ENCODE results near the gene PIK3R3.
A peak's percentile ranks its signal among the peaks of the same experiment; 100 is the strongest.

PIK3R3 gene

GRCh38 chr1:46132529-46133180, at the start of gene PIK3R3:
PIK3R3 (minus strand) TSS chr1:46132629; CDS start chr1:46131952, 677 bp downstream.
- H3K36me3 ChIP-seq (ENCODE audit: control insufficient read depth in 2 of 2, insufficient read depth in 2 of 2, low read length in 2 of 2): no peaks in the 10 kb centered on the region
- no peaks in the 10 kb centered on the region for H3K9me3 ChIP-seq (ENCODE audit: control insufficient read depth in 2 of 2, low read length in 2 of 2)
- H3K27me3 ChIP-seq (ENCODE audit: control insufficient read depth in 1 of 2, insufficient read depth in 2 of 2, low read length in 2 of 2): no peaks in the 10 kb centered on the region
- H3K4me3 ChIP-seq (ENCODE audit: low read length in 2 of 2): peak within 1 kb of the TSS; percentile 85 to 91
- H3K27ac ChIP-seq (ENCODE audit: low read length): peak within 1 kb of the TSS; percentile 96
- H3K9ac ChIP-seq (ENCODE audit: low read length in 2 of 2): peak within 1 kb of the TSS; percentile 73 to 94
- H3K4me1 ChIP-seq (ENCODE audit: control insufficient read depth, insufficient read depth, low read length): peaks cover 19% of the 10 kb centered on the region

DNA sequence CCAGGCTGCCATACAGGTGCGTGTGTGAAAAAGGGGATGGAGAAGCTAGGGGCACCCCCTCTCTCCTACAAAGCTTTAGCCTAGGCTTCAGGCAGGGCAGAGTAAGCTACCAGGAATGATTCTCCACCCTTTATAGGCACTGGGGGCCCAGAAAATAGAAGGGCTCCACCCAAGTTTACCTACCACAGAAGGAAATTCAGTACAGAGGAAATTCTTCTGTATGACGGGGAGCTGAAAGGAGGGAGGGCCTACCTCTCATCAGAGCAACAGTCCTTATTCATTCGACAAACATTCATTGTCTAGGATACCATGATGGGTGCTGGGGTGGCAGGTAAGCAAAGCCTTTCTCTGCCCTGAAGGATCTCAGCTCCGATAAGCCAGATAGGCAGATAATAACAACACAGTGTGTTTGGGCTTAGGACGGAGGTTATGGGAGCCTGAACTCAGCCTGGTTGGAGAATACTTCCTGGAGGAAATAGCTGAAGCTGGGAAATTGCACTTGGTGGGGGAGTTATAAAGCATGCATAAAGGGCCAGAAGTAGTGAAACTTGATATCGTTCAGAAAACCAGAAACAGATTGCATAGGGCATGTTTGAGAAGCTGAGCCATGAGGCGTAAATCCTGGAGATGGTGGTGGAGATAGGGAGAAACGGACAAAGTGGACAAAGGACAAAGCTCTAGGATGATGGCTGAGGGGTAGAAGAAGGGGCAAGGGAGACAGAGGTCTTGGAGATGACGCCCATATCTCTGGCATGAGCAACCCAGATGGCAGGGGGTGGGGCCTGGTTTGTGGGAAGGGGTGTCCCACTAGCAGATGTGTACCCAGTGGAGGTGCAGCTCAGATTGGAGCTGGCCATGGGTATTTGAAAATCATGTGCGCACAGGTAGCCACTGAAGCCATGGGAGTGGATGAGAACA, 49.2 kb upstream of the PIK3R3 start:
- Histone ChIP-seq H3K9me3 (ENCODE audit: control insufficient read depth in 2 of 2, low read length in 2 of 2) (no peaks in the 10 kb centered on the region), H3K9ac (ENCODE audit: low read length in 2 of 2) (no peak overlapping the region), H3K27me3 (ENCODE audit: control insufficient read depth in 1 of 2, insufficient read depth in 2 of 2, low read length in 2 of 2) (no peaks in the 10 kb centered on the region), H3K4me3 (ENCODE audit: low read length in 2 of 2) (peak overlapping the region in 1 of 2 donors; percentile 15), H3K27ac (ENCODE audit: low read length) (no peak overlapping the region), H3K36me3 (ENCODE audit: control insufficient read depth in 2 of 2, insufficient read depth in 2 of 2, low read length in 2 of 2) (no peaks in the 10 kb centered on the region), H3K4me1 (ENCODE audit: control insufficient read depth, insufficient read depth, low read length) (peaks cover 11% of the 10 kb centered on the region)

DNA sequence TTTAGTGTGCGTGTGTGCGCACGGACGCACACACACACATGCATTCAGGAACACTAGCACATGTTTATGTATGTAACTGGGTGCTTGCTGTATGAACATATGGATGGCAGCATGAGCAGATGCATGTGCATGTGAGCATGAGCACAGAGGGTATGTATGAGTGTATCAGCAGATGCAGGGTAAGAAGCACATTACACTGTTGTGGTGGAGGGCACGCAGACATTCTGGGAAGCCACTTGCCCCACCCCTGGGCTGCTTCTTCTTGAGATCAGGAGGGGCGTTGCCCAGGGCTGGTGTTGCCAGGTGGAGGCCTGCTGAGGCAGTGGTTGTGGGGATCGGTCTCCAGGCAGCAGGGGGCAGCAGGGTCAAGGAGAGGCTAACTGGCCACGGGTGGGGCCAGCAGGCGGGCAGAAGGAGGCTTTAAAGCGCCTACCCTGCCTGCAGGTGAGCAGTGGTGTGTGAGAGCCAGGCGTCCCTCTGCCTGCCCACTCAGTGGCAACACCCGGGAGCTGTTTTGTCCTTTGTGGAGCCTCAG, 47.7 kb upstream of the PIK3R3 start:
- Histone ChIP-seq H3K36me3 (ENCODE audit: control insufficient read depth in 2 of 2, insufficient read depth in 2 of 2, low read length in 2 of 2) (no peaks in the 10 kb centered on the region), H3K27me3 (ENCODE audit: control insufficient read depth in 1 of 2, insufficient read depth in 2 of 2, low read length in 2 of 2) (no peaks in the 10 kb centered on the region), H3K9ac (ENCODE audit: low read length in 2 of 2) (no peak overlapping the region), H3K27ac (ENCODE audit: low read length) (no peak overlapping the region), H3K4me1 (ENCODE audit: control insufficient read depth, insufficient read depth, low read length) (peaks cover 11% of the 10 kb centered on the region), H3K4me3 (ENCODE audit: low read length in 2 of 2) (no peak overlapping the region), H3K9me3 (ENCODE audit: control insufficient read depth in 2 of 2, low read length in 2 of 2) (no peaks in the 10 kb centered on the region)

DNA sequence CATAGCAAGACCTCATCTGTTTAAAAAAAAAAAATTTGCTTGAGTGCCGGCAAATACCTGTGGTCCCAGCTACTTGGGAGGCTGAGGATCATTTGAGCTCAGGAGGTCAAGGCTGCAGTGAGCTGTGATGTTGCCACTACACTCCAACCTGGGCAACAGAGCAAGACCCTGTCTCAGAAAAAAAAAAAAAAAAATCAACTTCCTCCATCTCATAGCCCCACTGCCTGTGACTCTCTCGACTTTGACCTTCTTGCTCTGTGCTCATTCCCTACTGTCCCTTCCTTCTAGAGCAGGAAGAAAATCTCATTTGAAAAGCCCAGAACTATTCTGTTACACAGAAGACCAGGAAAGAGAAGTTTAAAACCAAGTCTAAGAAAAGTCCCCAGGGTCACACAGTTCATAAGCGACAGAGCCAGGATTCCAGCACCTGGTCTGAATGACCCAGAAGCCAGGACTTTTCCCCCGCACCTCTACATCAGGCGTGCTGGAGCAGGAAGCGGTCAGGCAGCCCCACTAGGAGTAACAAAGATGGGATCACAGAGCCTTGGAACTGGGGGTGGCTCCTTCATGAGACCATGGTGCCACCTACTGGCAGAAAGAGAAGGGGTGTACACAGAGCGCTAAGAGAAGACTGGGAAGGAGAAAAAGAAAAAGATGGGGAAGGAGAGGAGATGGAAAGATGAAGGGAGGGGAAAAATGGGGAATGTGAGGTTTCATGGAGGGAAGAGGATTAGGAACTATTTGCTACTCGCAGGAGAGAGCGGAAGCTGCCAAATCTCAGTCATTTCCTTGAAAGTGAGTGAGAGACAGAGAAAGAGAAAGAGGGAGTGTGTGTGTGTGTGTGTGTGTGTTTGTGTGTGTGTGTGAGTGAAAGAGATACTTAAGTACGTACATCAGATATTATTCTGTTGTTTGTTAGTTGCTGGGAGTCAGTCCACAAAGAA, 47.0 kb upstream of the PIK3R3 start:
- Histone ChIP-seq H3K4me1 (ENCODE audit: control insufficient read depth, insufficient read depth, low read length) (peaks cover 18% of the 10 kb centered on the region), H3K4me3 (ENCODE audit: low read length in 2 of 2) (peak overlapping the region in 1 of 2 donors; percentile 52), H3K27ac (ENCODE audit: low read length) (no peak overlapping the region), H3K9me3 (ENCODE audit: control insufficient read depth in 2 of 2, low read length in 2 of 2) (no peaks in the 10 kb centered on the region), H3K36me3 (ENCODE audit: control insufficient read depth in 2 of 2, insufficient read depth in 2 of 2, low read length in 2 of 2) (no peaks in the 10 kb centered on the region), H3K9ac (ENCODE audit: low read length in 2 of 2) (no peak overlapping the region), H3K27me3 (ENCODE audit: control insufficient read depth in 1 of 2, insufficient read depth in 2 of 2, low read length in 2 of 2) (no peaks in the 10 kb centered on the region)

DNA sequence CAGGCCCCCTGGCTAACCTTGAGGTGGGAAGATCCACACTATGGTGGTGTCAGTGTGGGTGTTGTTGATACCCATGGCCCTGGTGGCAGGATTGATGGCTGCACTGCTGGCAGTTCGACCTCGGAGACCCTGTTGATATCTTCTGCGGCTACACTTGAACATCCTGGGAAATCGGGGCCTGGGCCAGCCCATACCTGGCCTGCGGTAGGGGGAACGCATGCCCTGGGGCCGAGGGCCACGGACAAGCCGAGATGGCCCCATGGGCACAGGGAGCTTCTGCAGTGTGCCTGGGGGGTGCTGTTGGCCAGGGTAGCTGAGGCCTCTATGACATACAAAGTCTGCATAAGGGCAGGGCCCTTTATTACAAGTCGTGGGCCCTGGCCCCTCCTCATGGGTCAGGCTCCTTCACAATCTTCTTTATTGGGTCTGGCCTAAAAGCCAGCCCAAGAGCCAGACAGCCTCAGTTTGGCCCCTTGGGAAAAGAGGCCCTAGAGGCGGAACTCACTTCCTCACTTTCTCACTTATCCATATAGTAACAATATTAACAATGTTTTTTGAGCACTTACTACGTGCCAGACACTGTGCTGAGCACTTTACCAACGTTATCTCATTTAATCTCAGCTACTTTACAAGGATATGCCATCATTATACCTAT, 43.9 kb upstream of the PIK3R3 start, which contains the start of gene P3R3URF:
Gene P3R3URF (minus strand): TSS at position 278 of the 655 bp plus-strand sequence. CDS start 17 bp downstream, at position 261.
- Histone ChIP-seq H3K36me3 (ENCODE audit: control insufficient read depth in 2 of 2, insufficient read depth in 2 of 2, low read length in 2 of 2) (no peaks in the 10 kb centered on the region), H3K27me3 (ENCODE audit: control insufficient read depth in 1 of 2, insufficient read depth in 2 of 2, low read length in 2 of 2) (no peaks in the 10 kb centered on the region), H3K9ac (ENCODE audit: low read length in 2 of 2) (no peak within 1 kb of the TSS), H3K4me3 (ENCODE audit: low read length in 2 of 2) (no peak within 1 kb of the TSS), H3K27ac (ENCODE audit: low read length) (peak within 1 kb of the TSS; percentile 53), H3K4me1 (ENCODE audit: control insufficient read depth, insufficient read depth, low read length) (peaks cover 22% of the 10 kb centered on the region), H3K9me3 (ENCODE audit: control insufficient read depth in 2 of 2, low read length in 2 of 2) (no peaks in the 10 kb centered on the region)

- peak overlapping the region in 1 of 2 donors; percentile 44 for H3K4me3 ChIP-seq (ENCODE audit: low read length in 2 of 2)
- peak overlapping the region in 1 of 2 donors; percentile 5 for H3K9ac ChIP-seq (ENCODE audit: low read length in 2 of 2)
- peak overlapping the region; percentile 53 for H3K27ac ChIP-seq (ENCODE audit: low read length)
- no peaks in the 10 kb centered on the region for H3K9me3 ChIP-seq (ENCODE audit: control insufficient read depth in 2 of 2, low read length in 2 of 2)
- H3K4me1 ChIP-seq (ENCODE audit: control insufficient read depth, insufficient read depth, low read length): peaks cover 25% of the 10 kb centered on the region
- H3K36me3 ChIP-seq (ENCODE audit: control insufficient read depth in 2 of 2, insufficient read depth in 2 of 2, low read length in 2 of 2): no peaks in the 10 kb centered on the region
- no peaks in the 10 kb centered on the region for H3K27me3 ChIP-seq (ENCODE audit: control insufficient read depth in 1 of 2, insufficient read depth in 2 of 2, low read length in 2 of 2)
Observed at GRCh38 chr1:46175243-46175642, 42.8 kb upstream of the PIK3R3 start.

DNA sequence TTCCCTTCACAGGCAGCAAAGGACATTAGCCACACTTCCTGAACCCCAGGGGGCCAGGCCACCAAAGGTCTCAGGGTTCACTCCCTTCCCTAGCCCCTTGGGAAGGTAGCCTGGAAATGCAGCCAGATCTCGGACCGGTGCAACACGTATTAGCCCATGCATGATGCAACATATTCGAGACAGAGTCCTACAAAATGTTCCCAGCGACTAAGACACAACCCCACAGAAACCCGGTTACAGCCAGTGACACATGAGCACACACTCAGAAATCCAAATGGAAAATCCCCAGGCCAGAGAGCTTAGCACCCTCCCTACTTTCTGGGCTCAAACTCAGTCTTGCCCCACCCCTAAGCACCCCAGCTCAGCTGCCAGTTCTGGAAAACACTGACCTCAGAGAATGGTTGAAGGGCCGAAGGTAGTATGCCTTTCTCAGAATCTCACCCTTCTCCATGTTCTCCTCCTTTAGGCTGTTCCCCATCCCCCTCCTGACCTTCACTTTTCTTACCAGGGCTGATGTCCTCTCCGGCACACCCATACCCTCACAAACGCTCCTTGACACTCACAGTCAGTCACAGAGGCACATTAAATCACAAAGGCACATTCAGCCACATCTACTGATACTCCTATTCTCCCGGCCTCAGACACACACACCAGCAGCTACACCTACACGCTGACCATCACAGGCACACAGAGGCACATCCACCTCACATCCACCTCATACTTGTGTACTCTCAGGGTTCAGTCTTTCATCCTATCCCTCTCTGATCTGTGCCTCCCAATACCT, 42.2 kb upstream of the PIK3R3 start, which contains the start of gene TSPAN1:
Gene TSPAN1 (plus strand): TSS at position 640 of the 784 bp plus-strand sequence. CDS start 6,021 bp downstream, outside the sequence.
- H3K27me3 ChIP-seq (ENCODE audit: control insufficient read depth in 1 of 2, insufficient read depth in 2 of 2, low read length in 2 of 2): no peaks in the 10 kb centered on the region
- peak within 1 kb of the TSS; percentile 53 for H3K27ac ChIP-seq (ENCODE audit: low read length)
- no peaks in the 10 kb centered on the region for H3K9me3 ChIP-seq (ENCODE audit: control insufficient read depth in 2 of 2, low read length in 2 of 2)
- no peaks in the 10 kb centered on the region for H3K36me3 ChIP-seq (ENCODE audit: control insufficient read depth in 2 of 2, insufficient read depth in 2 of 2, low read length in 2 of 2)
- peak within 1 kb of the TSS in 1 of 2 donors; percentile 51 for H3K9ac ChIP-seq (ENCODE audit: low read length in 2 of 2)
- peak within 1 kb of the TSS; percentile 15 to 44 for H3K4me3 ChIP-seq (ENCODE audit: low read length in 2 of 2)
- H3K4me1 ChIP-seq (ENCODE audit: control insufficient read depth, insufficient read depth, low read length): peaks cover 25% of the 10 kb centered on the region

- Histone ChIP-seq H3K36me3 (ENCODE audit: control insufficient read depth in 2 of 2, insufficient read depth in 2 of 2, low read length in 2 of 2) (no peaks in the 10 kb centered on the region), H3K9ac (ENCODE audit: low read length in 2 of 2) (peak overlapping the region in 1 of 2 donors; percentile 36), H3K4me1 (ENCODE audit: control insufficient read depth, insufficient read depth, low read length) (peaks cover 25% of the 10 kb centered on the region), H3K27me3 (ENCODE audit: control insufficient read depth in 1 of 2, insufficient read depth in 2 of 2, low read length in 2 of 2) (peaks cover 1 to 6% of the 10 kb centered on the region in 2 donors), H3K9me3 (ENCODE audit: control insufficient read depth in 2 of 2, low read length in 2 of 2) (no peaks in the 10 kb centered on the region), H3K4me3 (ENCODE audit: low read length in 2 of 2) (peak overlapping the region in 1 of 2 donors; percentile 15), H3K27ac (ENCODE audit: low read length) (peak overlapping the region; percentile 53)
Observed at GRCh38 chr1:46173361-46173856, 41.0 kb upstream of the PIK3R3 start.

- H3K4me1 ChIP-seq (ENCODE audit: control insufficient read depth, insufficient read depth, low read length): peaks cover 29% of the 10 kb centered on the region
- H3K36me3 ChIP-seq (ENCODE audit: control insufficient read depth in 2 of 2, insufficient read depth in 2 of 2, low read length in 2 of 2): no peaks in the 10 kb centered on the region
- no peak overlapping the region for H3K4me3 ChIP-seq (ENCODE audit: low read length in 2 of 2)
- H3K9me3 ChIP-seq (ENCODE audit: control insufficient read depth in 2 of 2, low read length in 2 of 2): no peaks in the 10 kb centered on the region
- H3K27me3 ChIP-seq (ENCODE audit: control insufficient read depth in 1 of 2, insufficient read depth in 2 of 2, low read length in 2 of 2): peaks cover 4 to 11% of the 10 kb centered on the region in 2 donors
- H3K27ac ChIP-seq (ENCODE audit: low read length): no peak overlapping the region
- H3K9ac ChIP-seq (ENCODE audit: low read length in 2 of 2): no peak overlapping the region
Observed at GRCh38 chr1:46172321-46172720, 39.9 kb upstream of the PIK3R3 start.

All from stomach smooth muscle (tissue), 2 donors.